HG02759 (cell line): ENCODE data around the gene CISD3.
A peak's percentile ranks its signal among the peaks of the same experiment; 100 is the strongest.

Experiments
- ATAC-seq: cut with Tn5 transposase; IDR thresholded peaks from one replicate; pipeline ENCODE4 v1.9.1; 2021; ENCODE audit warnings: mild to moderate bottlenecking, moderate library complexity; ENCODE audit not compliant: unreplicated experiment

CISD3 gene

DNA sequence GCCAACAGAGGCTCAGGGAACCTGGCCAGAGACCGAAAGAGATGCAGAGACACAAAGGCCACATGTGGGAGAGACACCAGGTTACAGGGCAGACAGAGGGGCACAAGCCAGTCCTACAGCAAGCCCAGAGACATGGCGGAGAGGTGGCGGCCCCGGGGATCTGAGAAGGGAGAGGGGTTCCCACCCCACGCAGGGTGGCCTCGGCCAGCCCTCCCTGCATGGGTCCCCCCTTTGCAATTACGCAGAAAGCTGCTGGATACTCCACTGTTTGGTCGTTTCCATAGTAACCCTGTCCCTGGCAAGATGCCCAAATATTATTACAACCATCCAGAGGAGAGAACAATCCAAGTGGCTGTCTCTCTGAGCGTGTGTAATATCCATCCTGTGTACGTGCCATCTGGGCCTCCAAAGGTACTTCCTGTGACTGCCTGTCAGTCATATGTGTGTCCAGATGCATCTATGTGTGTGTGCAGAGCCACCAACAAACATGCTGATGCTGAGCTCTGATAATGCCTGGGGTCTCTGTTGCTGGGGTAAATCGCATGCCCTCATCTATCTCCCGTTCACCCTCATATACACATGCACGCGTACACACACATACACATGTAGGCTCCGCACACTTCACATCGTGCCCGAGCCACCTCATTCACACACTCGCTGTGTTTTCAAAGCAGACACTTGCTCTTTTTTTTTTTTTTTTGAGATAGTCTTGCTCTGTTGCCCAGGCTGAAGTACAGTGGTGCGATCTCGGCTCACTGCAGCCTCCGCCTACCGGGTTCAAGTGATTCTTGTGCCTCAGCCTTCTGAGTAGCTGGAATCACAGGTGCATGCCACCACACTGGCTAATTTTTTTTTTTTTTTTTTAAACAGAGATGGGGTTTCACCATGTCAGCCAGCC is 12.5 kb downstream of the CISD3 start:
- ATAC-seq = no peak

DNA sequence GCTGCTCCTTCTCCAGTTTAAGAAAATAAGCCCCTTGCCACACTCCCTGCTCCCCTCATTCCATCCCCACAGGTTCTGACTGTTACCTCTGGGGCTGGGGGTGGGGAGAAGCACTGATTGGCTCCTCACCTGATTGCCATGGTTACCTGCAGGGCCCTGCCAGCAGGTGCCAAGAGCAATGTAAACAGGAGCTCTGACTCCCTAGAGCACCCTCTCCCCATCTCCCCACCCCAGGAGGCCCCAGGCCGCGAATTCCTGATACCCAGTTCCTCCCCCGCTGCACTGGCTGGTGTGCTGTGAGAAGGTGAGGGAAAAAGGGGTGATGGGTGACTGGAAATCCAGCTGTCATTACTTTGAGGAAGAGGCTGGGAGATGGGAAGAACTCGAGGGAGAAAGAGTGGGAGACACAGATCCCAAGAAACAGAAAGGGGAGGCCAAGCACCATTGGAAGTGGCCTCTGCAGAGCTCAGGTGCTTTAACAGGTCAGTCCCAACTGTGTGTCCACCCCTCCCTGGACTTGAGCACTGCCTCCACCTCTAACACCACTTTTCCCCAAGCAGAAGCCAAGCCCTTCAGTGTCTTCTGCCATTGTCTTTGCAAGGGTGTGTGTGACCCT is 13.5 kb downstream of the CISD3 start:
- no peak for ATAC-seq

DNA sequence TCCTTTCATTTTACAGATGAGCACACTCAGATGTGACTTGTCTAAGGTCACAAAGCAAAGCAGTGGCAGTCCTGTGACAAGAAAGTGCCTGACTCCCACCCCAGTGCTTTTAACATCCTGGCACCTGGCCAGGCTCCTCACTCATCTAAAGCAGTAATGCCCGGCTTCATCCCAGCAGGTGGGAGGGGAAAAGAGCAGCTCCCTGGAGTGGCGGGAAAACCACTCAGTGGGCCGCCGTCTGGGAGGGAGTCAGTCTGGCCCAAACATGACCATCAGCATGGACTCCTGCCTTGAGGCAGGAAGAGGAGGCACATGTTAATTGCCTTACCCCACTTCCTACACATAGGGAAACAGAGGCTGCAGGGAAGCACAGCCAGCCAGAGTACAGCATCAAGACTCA is 15.4 kb downstream of the CISD3 start:
- ATAC-seq = no peak

GRCh38 chr17:38746004-38746848 is 16.1 kb downstream of the CISD3 start:
- no peak for ATAC-seq

GRCh38 chr17:38746849-38747462 is 16.8 kb downstream of the CISD3 start:
- no peak for ATAC-seq

DNA sequence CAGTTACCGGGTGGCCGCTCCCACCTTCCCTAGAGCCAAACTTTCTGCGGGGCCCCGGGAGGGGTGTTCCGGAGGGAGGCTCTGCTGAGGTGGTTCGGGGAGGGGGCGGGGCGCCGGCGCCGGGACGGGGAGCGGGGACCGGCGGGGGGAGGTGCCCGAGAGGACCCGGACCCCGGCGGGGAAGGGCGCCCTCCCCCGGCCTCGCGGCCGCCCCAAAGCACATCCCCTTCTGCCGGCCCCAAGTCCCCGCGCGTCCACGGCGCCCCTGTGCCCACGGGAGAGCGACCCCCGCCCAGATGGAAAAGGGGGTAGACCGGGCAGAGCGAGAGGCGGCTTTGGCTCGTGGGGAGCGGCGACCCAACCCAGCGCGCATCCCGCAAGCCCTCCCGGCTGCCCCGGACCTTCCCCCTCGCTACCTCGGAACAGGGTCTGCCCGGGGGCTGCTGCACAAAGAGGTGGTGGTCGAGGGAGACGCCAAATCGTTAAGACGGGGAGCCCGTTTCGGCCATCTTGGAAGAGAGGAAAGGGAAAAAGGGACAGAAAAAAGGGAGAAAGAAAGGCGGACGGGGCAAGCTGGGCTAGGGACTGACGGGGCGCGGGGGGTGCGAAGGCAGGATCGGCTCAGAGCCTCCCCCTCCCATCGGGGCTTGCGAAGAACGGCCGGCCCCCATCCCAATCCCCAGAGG is 17.5 kb downstream of the CISD3 start:
- ATAC-seq = no peak

DNA sequence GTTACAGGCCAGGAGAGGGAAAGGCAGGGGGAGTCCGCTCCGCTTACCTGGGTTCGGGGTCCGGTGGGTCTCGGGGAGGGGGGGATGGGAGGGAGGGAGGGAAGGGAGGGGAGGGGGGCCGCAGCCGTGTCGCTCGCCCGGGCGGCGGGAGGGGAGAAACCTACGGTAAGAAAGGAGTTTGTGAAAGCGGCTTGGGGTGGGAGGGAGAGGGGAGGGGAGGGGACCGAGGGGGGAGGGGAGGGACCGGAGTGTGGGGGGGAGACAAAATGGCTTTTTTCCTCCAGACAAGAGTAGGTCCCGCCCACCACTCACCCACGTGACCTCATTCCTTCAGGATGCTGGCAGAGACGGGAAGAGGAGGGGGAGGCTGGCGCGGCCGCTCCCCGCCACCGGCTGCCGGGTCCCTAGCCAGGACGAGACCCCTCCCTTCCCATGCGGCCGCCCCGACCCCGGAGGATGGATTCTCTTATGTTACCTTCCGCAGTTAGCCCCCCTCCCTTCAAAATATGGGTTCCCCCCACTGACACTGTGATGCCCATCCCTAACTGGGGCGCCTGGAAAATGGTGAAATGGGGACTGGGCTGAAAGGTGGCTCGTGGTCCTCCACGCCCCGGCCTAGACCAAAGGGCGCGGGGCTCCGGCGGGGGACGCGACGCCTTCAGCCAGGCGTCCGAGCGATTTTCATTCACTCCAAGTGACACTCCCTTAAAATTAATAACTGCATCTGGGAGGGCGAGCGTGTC is 18.2 kb downstream of the CISD3 start, which contains the start of gene PCGF2:
PCGF2 (minus strand) TSS at position 188 of the 743 bp plus-strand sequence. CDS start 7,934 bp downstream, outside the sequence.
- ATAC-seq = no peak

DNA sequence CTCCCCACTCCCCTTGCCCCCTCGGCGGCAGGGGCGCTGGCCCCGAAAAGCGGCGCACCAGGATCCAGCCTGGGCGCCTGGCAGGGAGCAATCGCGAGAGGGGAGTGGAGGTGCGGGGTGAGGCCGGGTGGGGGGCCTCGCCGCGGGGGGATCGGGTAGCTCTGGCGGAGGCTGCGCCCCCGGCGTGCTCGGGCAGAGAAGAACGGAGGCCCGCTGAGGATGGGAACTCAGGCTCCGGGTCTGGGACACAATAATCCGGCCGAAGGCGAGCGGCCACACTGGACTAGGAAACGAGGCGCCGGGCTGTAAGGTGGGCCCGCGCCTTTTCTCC is 18.7 kb downstream of the CISD3 start:
- no peak for ATAC-seq

DNA sequence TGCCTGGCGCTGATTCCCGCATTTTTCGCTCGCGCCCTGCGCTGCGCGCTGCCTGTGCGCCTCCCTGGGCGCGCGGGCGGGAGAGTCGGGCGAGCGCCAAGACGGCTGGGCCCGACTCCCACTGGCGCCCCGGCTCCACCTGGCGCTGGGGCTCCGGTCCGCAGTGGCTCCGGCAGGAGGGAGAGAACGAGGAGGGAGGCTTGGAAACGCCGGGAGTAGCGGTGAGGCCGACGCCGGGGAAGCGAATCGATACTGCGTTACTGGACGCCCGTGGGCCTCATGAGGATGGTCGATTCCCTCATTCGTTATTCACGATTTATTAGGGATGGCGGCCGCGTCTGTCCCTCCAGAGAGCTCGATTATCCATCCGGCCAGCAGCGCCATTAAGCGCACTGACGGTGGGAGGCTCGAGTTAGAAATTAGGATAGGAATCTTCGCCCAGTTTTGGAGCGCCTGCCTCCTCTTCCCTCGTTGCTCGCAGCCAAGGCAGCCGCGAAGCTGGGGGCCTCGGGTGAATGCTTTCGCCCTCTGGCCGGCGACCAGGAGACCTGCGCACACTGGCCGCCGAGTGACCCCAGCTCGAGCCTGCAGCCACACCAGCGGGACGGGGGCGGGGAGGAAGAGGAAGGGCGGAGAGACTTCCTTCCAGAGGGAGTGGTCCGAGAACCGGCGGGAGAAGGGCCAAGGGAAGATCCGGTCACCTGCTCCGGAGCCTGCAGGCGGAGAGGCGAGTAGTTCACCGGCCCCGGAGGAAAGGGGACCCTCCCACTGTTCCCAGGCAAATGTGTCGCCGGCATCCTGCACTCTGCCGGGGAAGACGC is 19.3 kb downstream of the CISD3 start:
- ATAC-seq = no peak

- no peak for ATAC-seq
Observed at GRCh38 chr17:38750044-38750311, 19.8 kb downstream of the CISD3 start.

- ATAC-seq = no peak
Observed at GRCh38 chr17:38750312-38751121, 20.4 kb downstream of the CISD3 start.

DNA sequence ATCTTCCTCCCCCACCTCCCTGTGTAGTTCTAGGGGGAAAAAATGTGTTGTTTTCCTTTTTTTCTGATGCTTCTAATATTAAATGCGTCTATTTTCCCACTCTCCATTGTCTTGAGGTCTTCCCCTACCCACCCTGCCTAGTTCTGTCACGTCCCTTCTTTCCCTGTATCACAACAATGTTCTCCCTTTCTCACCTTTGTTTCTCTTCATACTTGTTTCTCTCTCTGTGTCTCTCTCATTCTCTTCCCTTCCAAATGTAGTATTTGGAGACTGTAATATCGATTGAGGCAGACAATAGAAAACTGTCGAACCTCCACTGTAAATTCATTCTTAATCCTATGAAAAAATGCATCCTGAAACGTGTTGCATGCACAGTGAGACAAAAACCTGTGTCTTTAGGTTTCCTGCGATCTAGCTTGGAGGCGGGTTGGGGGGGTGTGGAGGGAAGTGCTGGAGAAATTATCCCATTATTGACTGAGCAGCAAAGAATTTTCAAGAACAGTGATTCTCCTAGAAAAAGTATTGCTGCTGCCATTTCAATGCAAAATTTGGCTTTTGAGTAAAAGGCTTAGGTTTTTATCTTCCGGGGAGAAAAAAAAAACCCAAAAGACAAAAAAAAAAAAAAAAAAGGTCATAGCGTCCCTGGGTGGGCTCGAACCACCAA is 21.1 kb downstream of the CISD3 start:
- ATAC-seq = no peak

DNA sequence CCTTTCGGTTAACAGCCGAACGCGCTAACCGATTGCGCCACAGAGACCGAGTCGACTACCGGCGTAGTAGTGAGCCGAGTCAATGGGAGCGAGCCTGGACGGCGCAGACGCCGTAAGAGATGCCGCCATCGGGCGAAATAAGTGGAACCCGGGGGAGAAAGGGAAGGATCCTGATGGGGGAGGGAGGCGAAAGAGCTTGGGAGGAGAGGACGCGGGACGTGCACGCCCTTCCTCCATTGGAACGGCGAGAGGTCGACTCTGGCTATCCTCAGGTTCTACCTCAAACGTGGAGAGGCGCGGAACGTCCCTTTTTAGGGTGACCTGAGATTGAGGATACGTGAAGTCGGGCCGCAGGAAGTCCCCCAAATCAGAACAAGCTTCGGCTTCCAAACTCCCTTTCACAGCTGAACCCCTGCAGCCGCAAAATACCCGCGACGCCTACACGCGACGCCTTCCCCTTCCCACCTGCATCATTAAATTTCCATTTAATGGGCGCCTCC is 21.7 kb downstream of the CISD3 start:
- peak; percentile 29 for ATAC-seq

- ATAC-seq = peak; percentile 87
Observed at GRCh38 chr17:38752308-38753070, 22.3 kb downstream of the CISD3 start, which contains the start of gene PSMB3. Gene PSMB3, plus strand, starts transcription at chr17:38752741. Its CDS starts 86 bp downstream, at chr17:38752827.

DNA sequence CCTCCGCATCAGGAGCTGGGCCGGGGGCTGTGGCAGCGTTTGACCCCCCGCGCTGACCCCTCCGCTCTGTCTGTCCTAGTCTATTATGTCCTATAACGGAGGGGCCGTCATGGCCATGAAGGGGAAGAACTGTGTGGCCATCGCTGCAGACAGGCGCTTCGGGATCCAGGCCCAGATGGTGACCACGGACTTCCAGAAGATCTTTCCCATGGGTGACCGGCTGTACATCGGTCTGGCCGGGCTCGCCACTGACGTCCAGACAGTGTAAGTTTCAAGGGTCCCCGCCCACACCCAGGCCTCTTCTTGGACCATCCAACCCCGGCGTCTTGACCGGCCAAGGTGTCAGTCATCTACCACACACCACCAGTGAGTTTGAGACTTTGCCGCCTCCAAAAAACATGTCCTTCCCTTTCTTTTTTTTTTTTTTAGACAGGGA is 22.9 kb downstream of the CISD3 start:
- no peak for ATAC-seq

GRCh38 chr17:38761612-38762011 is 31.5 kb downstream of the CISD3 start:
- no peak for ATAC-seq

- no peak for ATAC-seq
Observed at GRCh38 chr17:38762231-38762630, 32.1 kb downstream of the CISD3 start.
